Heart left ventricle (tissue), 16 donors: ENCODE data around the gene ESR2. TPM values are rescaled to one million over a fixed set of nuclear protein-coding genes. Genes with fewer than 3 reads are reported as not detected.

Experiments used
- ATAC-seq, 4 donors: fragments of 200-7000 bp; cut with Tn5 transposase; one replicate each; pipeline ENCODE4 v1.9.1; 2020 to 2022; ENCODE audit warnings: moderate library complexity in 4 of 4, mild to moderate bottlenecking in 3 of 4, moderate number of reproducible peaks in 1 of 4
- DNase-seq, 5 donors: peaks; one replicate each; pipeline ENCODE4 v3.0.0-alpha.2; 2020
- H3K27ac ChIP-seq, 12 donors: fragments of 200-600 bp; sonication (generic) in 4 of 12; one replicate each; pipeline versions ENCODE4 v1.5.0 to v1.8.0; 2016 to 2022; ENCODE audit warnings: mild to moderate bottlenecking in 2 of 12
- H3K27me3 ChIP-seq, 9 donors: fragments of 200-600 bp; sonication (generic) in 2 of 9; one replicate each; pipeline versions ENCODE4 v1.5.1 to v1.8.0; 2016 to 2022; ENCODE audit warnings: mild to moderate bottlenecking in 3 of 9
- H3K36me3 ChIP-seq, 9 donors: fragments of 200-600 bp; sonication (generic) in 2 of 9; one replicate each; pipeline versions ENCODE4 v1.5.0 to v1.8.0; 2018 to 2022; ENCODE audit warnings: mild to moderate bottlenecking in 2 of 9
- H3K4me1 ChIP-seq, 12 donors: fragments of 200-600 bp; sonication (generic) in 4 of 12; one replicate each; pipeline versions ENCODE4 v1.5.0 to v1.8.0; 2016 to 2022; ENCODE audit warnings: mild to moderate bottlenecking in 3 of 12
- H3K4me3 ChIP-seq, 12 donors: fragments of 200-600 bp; sonication (generic) in 4 of 12; one replicate each; pipeline versions ENCODE4 v1.5.0 to v1.8.0; 2017 to 2022; ENCODE audit warnings: mild to moderate bottlenecking in 9 of 12, moderate library complexity in 4 of 12
- H3K9me3 ChIP-seq, 12 donors: fragments of 200-600 bp; sonication (generic) in 4 of 12; one replicate each; pipeline versions ENCODE4 v1.5.0 to v1.8.0; 2016 to 2022; ENCODE audit warnings: mild to moderate bottlenecking in 1 of 12
- POLR2A ChIP-seq, 2 donors: fragments of 450-650 bp; IDR thresholded peaks; one replicate each; pipeline ENCODE4 v1.6.1; 2017; ENCODE audit warnings: antibody characterized with exemption in 2 of 2, mild to moderate bottlenecking in 2 of 2, moderate library complexity in 2 of 2
- WGBS, 4 donors: extraction: QIAGEN DNeasy Blood & Tissue Kit in 2 of 4; methylation state at CpG; one replicate each; pipeline versions ENCODE4 v1.1.5 to v1.1.7; 2013 to 2018; 5-methylcytosine and 5-hydroxymethylcytosine counted together
- intact Hi-C, 10 donors: fragments of 100-400 bp; cut with DNase I; formaldehyde crosslinking; loops; one replicate each; pipeline versions ENCODE4 v1.11.1 to v1.14.2; 2022
- polyA plus RNA-seq, 2 donors: library from polyadenylated mRNA; stranded (reverse); fragments of 200-250 nt; gene quantifications; one replicate each; pipeline ENCODE4 v1.2.3, GENCODE V29; 2013
- total RNA-seq, 9 donors: library from RNA; depleted of rRNA in 2 of 9; stranded (reverse); fragments of >200 nt in 2 of 9; fragmentation: NEBNext Ultra II Directional in 3 of 9; extraction: Animal tissue kit (Norgen Biotek cat#: 25700) in 3 of 9; gene quantifications; one replicate each; pipeline versions ENCODE4 v1.1.0 to v1.2.4, GENCODE V29; 2016 to 2023
- TF ChIP-seq, protein P1 (sequence below), 12 donors: fragments of 200-600 bp; sonication (generic) in 4 of 12; IDR thresholded peaks; one replicate each; pipeline versions ENCODE4 v1.5.0 to v1.8.0; 2018 to 2022; ENCODE audit warnings: antibody characterized with exemption in 12 of 12, mild to moderate bottlenecking in 5 of 12
- donor health status: ischemic (EF 13 %, LVEDD 7.1; RV severe dilation, severe dysfunction).
- donor health status: healthy with polysubstance abuse.
- donor health status: DM: no; HTN: yes; CAD: no.
- donor health status: DM: no; HTN: no; CAD: no.
- donor health status: ischemic (EF 25% LVEDD 6.9; RV normal size, moderate dysfunction).
- donor health status: ischemic (EF 25% LVEDD 5.7; RV mildly dilated, moderate dysfunction).
- donor health status: healthy.
- donor health status: DM: yes; HTN: yes; CAD: no.
- donor health status: ischemic (EF 35%, LVEDD 5.7; RV mildly dilated, moderate dysfunction).
- donor health status: nonischemic (EF 11% LVEDD 7.7; RV severe dilation, severe dysfunction).
- donor health status: DM: yes; HTN: yes; CAD: no.
- donor health status: PGD.
- donor health status: ischemic (EF 29% LVEDD 5.4; RV normal size, mild dysfunction).
- donor health status: nonischemic (EF 23%, LVEDD 6.1; RV moderate dilation, normal function).

Gene ESR2
- total and polyA plus RNA-seq, 11 donors, result 0.15 to 1.7 (median 0.61) TPM

DNA sequence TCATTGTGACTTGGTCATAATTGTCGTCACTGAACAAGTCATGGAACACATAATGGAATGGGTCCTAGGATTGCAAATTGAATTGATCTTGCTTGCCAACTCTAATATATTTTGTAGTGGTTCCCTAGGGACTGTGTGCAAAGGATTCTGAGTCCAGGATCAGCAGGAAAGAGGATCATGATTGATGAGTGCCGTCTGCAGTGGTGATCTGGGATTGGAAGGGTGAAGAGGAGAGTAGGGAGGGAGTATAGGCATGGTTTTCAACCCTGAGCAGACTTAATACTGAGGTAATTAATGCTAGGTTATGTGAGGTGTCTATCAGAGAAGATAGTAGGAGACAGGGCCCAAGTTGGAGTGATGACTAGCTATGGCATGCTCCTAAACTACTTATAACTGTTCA lies 168.9 kb downstream of the ESR2 start:
- H3K27ac ChIP-seq, result no peak overlapping the region
- 86 to 91% (median 90%) methylated on average over 2 of the region's 2 CpGs for WGBS, 4 donors
- no peaks in the 10 kb centered on the region for H3K27me3 ChIP-seq
- TF ChIP-seq POLR2A (IDR thresholded peaks at IDR 0.05), result no peak
- TF ChIP-seq, protein P1, sequence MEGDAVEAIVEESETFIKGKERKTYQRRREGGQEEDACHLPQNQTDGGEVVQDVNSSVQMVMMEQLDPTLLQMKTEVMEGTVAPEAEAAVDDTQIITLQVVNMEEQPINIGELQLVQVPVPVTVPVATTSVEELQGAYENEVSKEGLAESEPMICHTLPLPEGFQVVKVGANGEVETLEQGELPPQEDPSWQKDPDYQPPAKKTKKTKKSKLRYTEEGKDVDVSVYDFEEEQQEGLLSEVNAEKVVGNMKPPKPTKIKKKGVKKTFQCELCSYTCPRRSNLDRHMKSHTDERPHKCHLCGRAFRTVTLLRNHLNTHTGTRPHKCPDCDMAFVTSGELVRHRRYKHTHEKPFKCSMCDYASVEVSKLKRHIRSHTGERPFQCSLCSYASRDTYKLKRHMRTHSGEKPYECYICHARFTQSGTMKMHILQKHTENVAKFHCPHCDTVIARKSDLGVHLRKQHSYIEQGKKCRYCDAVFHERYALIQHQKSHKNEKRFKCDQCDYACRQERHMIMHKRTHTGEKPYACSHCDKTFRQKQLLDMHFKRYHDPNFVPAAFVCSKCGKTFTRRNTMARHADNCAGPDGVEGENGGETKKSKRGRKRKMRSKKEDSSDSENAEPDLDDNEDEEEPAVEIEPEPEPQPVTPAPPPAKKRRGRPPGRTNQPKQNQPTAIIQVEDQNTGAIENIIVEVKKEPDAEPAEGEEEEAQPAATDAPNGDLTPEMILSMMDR (IDR thresholded peaks at IDR 0.05), result no peak
- H3K9me3 ChIP-seq, result no peaks in the 10 kb centered on the region
- intact Hi-C loops, result no loop called here
- H3K4me1 ChIP-seq, result no peaks in the 10 kb centered on the region
- DNase-seq (no peak), ATAC-seq (no peak)
- H3K36me3 ChIP-seq, result peaks cover 2 to 99% (median 89%) of the 10 kb centered on the region in 9 donors
- H3K4me3 ChIP-seq, result no peak overlapping the region

DNA sequence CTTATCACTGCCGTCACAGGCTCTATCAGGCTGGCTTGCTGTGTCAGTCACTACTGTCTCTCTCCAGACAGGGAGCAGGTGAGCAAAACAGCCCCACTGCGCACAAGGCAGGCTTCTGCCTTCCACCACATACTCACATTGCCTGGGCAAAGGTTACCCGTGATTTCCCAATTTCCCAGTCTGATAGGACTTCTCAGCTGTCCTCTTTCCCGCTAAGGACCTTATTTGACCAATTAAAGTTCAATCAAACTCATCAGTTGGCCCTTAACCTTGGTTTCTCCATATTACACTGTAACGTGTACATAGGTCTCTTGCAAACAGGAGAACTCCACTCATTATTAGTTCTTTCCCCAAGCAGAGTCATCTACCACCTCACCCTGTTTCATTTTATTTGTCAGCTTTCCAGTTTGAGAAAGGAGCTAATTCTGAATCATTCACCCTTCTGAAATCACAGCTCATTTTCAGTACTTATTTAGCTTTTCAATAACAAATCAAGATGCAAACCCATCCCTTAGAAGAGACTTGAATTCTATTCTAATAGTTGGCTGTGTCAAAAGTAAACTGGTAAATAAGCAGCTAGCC lies 170.8 kb downstream of the ESR2 start:
- Histone ChIP-seq H3K9me3 (no peaks in the 10 kb centered on the region), H3K4me3 (no peak overlapping the region), H3K4me1 (peaks cover 0 to 4% (median 0%) of the 10 kb centered on the region in 12 donors), H3K36me3 (peaks cover 2 to 95% (median 77%) of the 10 kb centered on the region in 9 donors), H3K27ac (no peak overlapping the region), H3K27me3 (no peaks in the 10 kb centered on the region)
- intact Hi-C loops, result no loop called here
- 95 to 98% (median 97%) methylated on average over 5 of the region's 5 CpGs for WGBS, 4 donors
- TF ChIP-seq, protein P1 (IDR thresholded peaks at IDR 0.05), result no peak
- no peak for TF ChIP-seq POLR2A (IDR thresholded peaks at IDR 0.05)
- ATAC-seq (no peak), DNase-seq (no peak)

DNA sequence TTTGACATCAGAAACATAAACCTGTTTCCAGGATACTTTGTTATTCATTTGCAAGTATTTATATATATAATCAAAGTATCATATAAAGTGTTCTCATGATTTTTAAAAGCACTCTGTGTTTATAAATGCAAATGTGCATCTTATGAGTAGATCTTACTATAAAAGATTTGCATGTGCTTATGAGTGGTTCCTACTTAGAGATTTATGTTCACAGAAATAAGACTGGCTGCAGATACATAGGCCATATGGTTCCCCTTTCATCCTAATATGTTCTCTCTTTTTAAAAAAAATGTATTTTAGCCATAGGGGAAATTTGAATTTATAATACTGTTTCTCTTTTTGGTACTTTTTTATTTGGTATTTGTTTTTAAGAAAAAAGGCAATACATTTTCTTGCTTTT lies 174.2 kb downstream of the ESR2 start:
- Histone ChIP-seq H3K4me1 (peaks cover 0 to 8% (median 0%) of the 10 kb centered on the region in 12 donors), H3K27me3 (no peaks in the 10 kb centered on the region), H3K9me3 (no peaks in the 10 kb centered on the region), H3K4me3 (no peak overlapping the region), H3K36me3 (peaks cover 0 to 76% (median 56%) of the 10 kb centered on the region in 9 donors), H3K27ac (no peak overlapping the region)
- no peak for TF ChIP-seq POLR2A (IDR thresholded peaks at IDR 0.05)
- TF ChIP-seq, protein P1 (IDR thresholded peaks at IDR 0.05), result no peak
- DNase-seq (no peak), ATAC-seq (no peak)
- intact Hi-C loops, result no loop called here

DNA sequence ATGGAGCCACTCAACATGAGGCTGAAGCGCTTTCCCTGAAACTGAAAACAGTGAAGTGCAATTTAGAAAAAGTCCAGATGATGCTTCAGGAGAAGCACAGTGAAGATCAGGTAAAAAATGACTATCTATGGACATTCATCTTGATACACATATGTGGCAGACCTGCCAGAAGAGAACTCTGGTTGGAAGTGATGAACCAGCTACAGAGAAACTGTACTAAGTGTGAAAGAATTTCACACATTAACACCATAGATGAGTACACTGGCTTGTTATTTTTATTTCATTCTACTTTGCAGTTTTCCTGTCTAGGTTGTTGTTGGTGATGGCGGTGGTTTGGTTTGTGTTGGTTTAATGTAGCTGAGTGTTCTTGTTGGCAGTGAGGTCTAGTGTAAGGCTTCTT lies 174.7 kb downstream of the ESR2 start:
- WGBS, 4 donors, result 95 to 99% (median 98%) methylated on average over 2 of the region's 2 CpGs
- no peaks in the 10 kb centered on the region for H3K27me3 ChIP-seq
- peak overlapping the region in 4 of 12 donors; percentile 77 to 91 (median 78) for H3K27ac ChIP-seq
- no peaks in the 10 kb centered on the region for H3K9me3 ChIP-seq
- intact Hi-C loops, result no loop called here
- DNase-seq, result no peak
- TF ChIP-seq POLR2A (IDR thresholded peaks at IDR 0.05), result no peak
- TF ChIP-seq, protein P1 (IDR thresholded peaks at IDR 0.05), result no peak
- H3K36me3 ChIP-seq, result peaks cover 0 to 75% (median 56%) of the 10 kb centered on the region in 9 donors
- H3K4me3 ChIP-seq, result no peak overlapping the region
- H3K4me1 ChIP-seq, result peaks cover 0 to 8% (median under 1%) of the 10 kb centered on the region in 12 donors
- ATAC-seq, result no peak
